Urothelium cell line (cell line): ENCODE results near the gene TAF1.
"Not testable (repeated sequence)": the region's sequence is repeated elsewhere in the genome, so short reads cannot be mapped to it uniquely, and the experiment has no call there.

ENCODE experiments used
- DNase-seq: peaks from one replicate; pipeline ENCODE4 v3.0.0; 2011; ENCODE audit warnings: low spot score, mixed read lengths
- FAIRE-seq: peaks from 2 replicates; lab custom pipeline; 2011; peaks lifted over from hg19 to GRCh38; lab: Jason Lieb, UNC

TAF1 gene

GRCh38 chrX:71495979-71496378 is 129.8 kb downstream of the TAF1 start:
- not testable (repeated sequence) for DNase-seq, FAIRE-seq

DNA sequence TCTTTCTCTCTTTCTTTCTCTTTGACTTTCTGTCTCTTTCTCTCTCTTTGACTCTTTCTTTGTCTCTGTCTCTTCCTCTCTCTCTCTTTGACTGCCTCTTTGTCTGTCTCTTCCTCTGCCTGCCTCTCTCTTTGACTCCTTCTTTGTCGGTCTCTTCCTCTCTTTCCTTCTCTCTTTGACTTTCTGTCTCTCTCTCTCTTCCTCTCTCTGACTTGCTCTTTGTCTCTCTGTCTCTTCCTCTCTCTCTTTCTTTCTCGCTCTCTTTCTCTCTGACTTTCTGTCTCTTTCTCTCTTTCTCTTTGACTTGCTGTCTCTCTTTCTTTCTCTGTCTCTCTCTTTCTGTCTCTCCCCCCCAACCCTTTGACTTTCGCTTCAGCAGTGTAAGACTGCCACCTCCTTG is 130.3 kb downstream of the TAF1 start:
- no peak for FAIRE-seq

DNA sequence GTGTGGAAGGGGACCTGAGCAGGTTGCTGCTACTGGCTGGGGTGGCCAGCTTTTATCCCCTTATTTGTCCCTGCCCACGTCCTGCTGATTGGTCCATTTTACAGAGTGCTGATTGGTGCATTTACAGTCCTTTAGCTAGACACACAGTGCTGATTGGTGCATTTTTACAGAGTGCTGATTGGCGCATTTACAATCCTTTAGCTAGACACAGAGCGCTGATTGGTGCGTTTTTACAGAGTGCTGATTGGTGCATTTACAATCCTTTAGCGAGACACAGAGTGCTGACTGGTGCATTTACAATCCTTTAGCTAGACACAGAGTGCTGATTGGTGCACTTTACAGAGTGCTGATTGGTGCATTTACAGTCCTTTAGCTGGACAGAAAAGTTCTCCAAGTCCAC is 135.9 kb downstream of the TAF1 start:
- not testable (repeated sequence) for FAIRE-seq, DNase-seq

More for the DNA sequence above, 130.3 kb downstream of the TAF1 start:
- DNase-seq: no peak

- no peak for FAIRE-seq
Observed at GRCh38 chrX:71504346-71504745, 138.2 kb downstream of the TAF1 start.

GRCh38 chrX:71509289-71509688 is 143.1 kb downstream of the TAF1 start:
- DNase-seq (no peak), FAIRE-seq (no peak)

More at GRCh38 chrX:71504346-71504745, 138.2 kb downstream of the TAF1 start:
- no peak for DNase-seq

DNA sequence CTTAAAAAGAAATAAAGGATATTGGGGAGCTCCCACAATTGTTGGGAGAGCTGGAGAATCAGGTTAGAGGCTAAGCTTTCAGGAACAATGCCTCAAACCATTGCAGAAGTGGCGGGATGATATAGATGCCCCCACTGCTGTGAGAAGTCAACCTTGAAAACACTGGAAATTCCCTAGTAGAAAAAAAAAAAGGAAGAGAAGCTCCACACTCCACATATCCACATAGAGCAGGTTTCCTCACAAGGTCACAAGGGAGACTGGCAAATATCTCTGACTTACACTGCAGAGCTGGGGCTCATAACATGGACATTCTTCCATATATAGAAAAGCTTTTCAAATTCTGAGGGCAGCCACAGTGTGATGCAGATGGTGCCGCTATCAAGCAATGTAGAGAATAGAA is 144.0 kb downstream of the TAF1 start:
- FAIRE-seq: no peak

GRCh38 chrX:71513731-71514130 is 147.6 kb downstream of the TAF1 start:
- not testable (repeated sequence) for DNase-seq, FAIRE-seq

More for the DNA sequence above, 144.0 kb downstream of the TAF1 start:
- no peak for DNase-seq

DNA sequence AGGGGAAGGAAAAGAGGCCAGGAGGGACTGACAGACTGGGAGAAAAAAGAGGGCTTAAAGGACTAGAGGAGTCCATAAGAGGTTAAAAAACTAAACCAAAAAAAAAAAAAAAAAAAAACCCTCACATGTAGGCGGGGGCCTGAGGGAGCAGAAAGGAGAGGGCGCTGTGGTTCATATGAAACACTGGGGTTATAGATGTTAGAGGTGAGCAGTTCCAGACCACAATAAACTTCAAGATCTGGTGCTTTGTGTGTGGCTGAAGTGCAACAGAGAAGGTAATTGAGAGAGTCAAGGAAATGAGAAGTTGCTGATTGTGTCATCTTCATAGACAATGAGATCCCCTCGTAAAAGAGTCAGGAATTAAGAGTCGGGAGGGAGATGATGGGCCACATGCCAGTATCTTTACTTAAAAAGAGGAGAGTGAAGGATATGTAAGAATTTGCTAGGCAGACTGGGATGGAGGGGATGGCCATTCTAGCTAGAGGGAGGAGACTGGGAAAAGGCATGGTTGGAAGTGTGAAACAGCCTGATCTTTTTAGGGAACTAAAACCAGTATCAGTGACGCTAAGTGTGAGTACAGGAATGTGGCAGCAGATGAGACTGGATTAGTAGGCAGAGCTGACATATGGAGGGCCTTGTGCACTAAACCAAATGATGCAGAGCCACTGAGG is 148.3 kb downstream of the TAF1 start:
- DNase-seq (no peak), FAIRE-seq (no peak)

- FAIRE-seq (no peak), DNase-seq (no peak)
Observed at GRCh38 chrX:71515038-71515396, 148.9 kb downstream of the TAF1 start.
